T1000 (cell line): Measurements from ENCODE around the gene CATSPERD.

Experiments used
- DNase-seq: peaks from one replicate; lab custom pipeline; 2025; ENCODE audit warnings: mixed read lengths; lab: John Stamatoyannopoulos, UW

The CATSPERD gene

GRCh38 chr19:5719961-5720790, at the start of gene CATSPERD, which contains the start of gene LONP1:
Gene CATSPERD, plus strand, starts transcription at chr19:5720637. Its CDS starts 101 bp downstream, at chr19:5720738.
Gene LONP1, minus strand, starts transcription at chr19:5720146. Its CDS starts 14 bp downstream, at chr19:5720132.
- DNase-seq = peak; percentile 95

- DNase-seq = no peak
Measured at GRCh38 chr19:5671600-5671999, 48.8 kb upstream of the CATSPERD start.

GRCh38 chr19:5672708-5673459, 47.6 kb upstream of the CATSPERD start:
- DNase-seq = no peak

DNA sequence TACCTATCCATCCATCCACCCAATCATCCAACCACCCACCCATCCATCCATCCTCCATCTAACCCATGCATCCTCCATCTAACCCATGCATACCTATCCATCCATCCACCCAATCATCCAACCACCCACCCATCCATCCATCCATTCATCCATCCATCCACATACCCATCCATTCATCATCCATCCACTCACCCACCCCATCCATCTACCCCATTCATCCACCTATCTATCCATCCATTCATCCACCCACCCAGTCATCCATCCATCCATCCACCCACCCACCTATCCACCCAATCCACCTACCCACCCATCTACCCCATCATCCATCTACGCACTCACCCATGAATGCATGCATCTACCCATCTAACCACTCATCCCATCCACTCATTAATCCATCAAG, 46.7 kb upstream of the CATSPERD start:
- no peak for DNase-seq

DNA sequence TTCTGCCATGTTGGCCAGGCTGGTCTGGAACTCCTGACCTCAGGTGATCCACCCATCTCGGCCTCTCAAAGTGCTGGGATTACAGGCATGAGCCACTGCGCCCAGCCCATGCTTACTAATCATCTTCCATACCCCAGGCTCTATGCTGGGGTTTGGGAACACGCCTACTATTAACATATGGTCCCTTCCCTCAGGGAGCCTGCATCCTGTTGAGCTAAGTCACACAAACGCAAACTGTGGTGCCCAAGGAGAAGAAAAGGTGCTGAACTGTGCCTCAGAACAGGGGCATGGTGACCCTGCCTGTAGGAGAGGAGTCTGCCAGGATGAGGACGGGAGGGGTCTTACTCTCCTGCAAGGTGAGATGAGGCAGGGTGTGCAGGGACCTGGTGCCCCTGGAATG, 45.7 kb upstream of the CATSPERD start:
- DNase-seq = no peak

GRCh38 chr19:5676105-5676771, 44.2 kb upstream of the CATSPERD start:
- DNase-seq = no peak

GRCh38 chr19:5676772-5677105, 43.7 kb upstream of the CATSPERD start:
- no peak for DNase-seq

DNA sequence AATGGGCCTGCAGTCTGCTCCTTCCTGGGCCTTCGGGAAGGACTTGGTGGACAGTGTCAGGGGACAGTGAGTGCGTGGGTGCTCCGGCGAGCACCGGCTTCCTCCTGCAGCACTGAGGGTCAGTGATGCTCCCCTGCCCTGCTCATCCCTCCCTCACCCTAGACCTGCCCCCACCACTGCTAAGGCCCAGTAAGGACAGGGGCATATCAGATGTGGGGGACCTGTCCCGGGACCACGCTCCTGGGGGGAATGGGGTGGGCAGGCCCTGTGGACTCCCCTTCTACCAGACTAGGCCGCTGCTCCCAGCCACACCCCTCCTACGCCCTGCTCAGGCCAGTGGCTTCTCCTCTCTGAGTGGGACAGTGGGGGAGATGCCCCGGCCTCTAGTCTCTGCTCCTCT, 43.3 kb upstream of the CATSPERD start:
- DNase-seq = no peak

GRCh38 chr19:5677580-5677979, 42.9 kb upstream of the CATSPERD start:
- DNase-seq = no peak

- no peak for DNase-seq
Measured at GRCh38 chr19:5678071-5678718, 42.2 kb upstream of the CATSPERD start.

DNA sequence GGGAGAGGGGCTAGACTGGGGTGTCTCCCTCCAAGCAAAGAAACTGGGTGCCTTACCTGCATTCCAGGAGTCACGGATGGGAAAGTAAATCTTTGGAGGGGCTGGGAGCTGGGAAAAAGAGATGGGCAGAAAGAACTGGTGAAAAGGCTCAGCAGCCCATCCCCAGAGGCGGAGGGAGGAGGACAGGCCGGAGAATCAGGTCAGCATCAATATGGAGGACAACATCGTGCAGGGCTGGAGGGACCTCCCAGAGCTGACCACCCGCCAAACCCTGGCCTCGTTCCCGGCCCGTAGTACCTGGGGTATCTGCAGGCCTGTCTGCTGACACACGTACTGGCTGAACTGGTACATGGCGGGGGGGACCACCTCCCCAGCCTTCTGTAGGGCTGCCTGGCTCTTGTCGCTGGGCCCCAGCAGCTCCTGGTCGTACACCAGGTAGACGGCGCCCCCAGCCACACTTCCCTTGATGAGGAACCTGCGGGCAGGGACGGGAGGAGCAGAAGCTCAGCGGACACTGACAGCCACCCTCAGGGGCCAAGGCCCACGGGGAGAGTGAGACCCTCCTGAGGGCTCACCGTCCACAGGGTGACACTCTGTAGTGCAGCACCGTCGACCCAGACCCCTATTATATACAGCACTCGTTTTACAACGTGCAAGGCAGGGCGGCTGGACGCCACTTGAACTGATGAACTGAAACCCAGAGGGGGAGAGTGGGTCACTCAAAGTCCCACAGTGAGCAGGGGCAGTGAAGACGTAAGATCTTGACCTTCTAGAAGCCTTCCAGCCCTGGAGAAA, 41.0 kb upstream of the CATSPERD start:
- DNase-seq = no peak

GRCh38 chr19:5680084-5680436, 40.4 kb upstream of the CATSPERD start:
- DNase-seq = no peak

GRCh38 chr19:5680437-5681368, 39.7 kb upstream of the CATSPERD start, which contains the start of the genes HSD11B1L and MICOS13:
Gene HSD11B1L, plus strand, starts transcription at chr19:5681027. Its CDS starts 3,806 bp downstream, at chr19:5684833.
Gene MICOS13, minus strand, starts transcription at chr19:5680516. Its CDS starts 30 bp downstream, at chr19:5680486.
- peak; percentile 98 for DNase-seq

- DNase-seq = no peak
Measured at GRCh38 chr19:5681391-5682106, 38.9 kb upstream of the CATSPERD start.

DNA sequence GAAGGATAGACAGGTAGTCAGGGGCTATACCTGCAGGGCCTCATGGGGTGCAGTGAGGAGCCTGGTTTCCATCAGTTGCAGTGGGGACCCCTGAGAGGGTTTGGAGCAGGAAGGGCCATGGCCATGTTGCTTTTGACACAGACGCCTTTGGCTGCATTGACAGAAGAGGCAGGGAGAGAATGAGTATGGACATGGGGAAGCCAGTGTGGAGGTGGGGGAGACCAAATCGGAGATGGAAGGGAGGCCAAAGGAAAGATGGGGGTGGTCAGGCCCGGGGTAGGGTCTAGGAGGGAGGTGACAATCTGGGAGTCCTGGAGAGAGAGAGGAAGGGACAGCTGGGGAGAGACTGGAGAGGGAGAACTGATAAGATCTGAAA, 38.3 kb upstream of the CATSPERD start:
- no peak for DNase-seq

GRCh38 chr19:5683177-5683886, 37.1 kb upstream of the CATSPERD start:
- no peak for DNase-seq

GRCh38 chr19:5684694-5685430, 35.6 kb upstream of the CATSPERD start:
- no peak for DNase-seq

DNA sequence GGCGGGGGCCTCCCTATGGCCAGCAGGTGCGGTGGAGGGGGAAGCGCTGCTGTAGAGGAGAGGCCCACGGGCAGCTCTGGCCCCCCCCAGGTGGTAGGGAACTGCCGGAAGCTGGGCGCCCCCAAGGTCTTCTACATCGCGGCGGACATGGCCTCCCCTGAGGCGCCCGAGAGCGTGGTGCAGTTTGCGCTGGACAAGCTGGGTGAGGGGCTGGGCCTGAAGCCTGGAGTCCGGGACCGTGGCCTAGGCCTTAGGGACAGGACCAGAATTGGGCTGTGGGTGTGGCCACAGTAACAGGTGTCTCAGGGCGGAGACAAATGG, 34.2 kb upstream of the CATSPERD start:
- DNase-seq = no peak
